ENCODE data around the gene ZMYND8.
A peak's percentile ranks its signal among the peaks of the same experiment; 100 is the strongest.
"Not testable (repeated sequence)": the region's sequence is repeated elsewhere in the genome, so short reads cannot be mapped to it uniquely, and the experiment has no call there.

Gene ZMYND8

GRCh38 chr20:47285189-47285588 lies 71.3 kb downstream of the ZMYND8 start:
- no peak for DNase-seq (ENCODE audit: low spot score)

GRCh38 chr20:47284373-47284772 lies 72.1 kb downstream of the ZMYND8 start:
- no peak for DNase-seq (ENCODE audit: low spot score)

GRCh38 chr20:47283411-47283810 lies 73.1 kb downstream of the ZMYND8 start:
- DNase-seq (ENCODE audit: low spot score), result no peak

- DNase-seq (ENCODE audit: low spot score), result no peak
Observed at GRCh38 chr20:47282864-47283263, 73.6 kb downstream of the ZMYND8 start.

- DNase-seq (ENCODE audit: low spot score), result no peak
Observed at GRCh38 chr20:47281376-47281775, 75.1 kb downstream of the ZMYND8 start.

GRCh38 chr20:47280668-47281067 lies 75.8 kb downstream of the ZMYND8 start:
- no peak for DNase-seq (ENCODE audit: low spot score)

- DNase-seq (ENCODE audit: low spot score), result no peak
Observed at GRCh38 chr20:47280228-47280627, 76.3 kb downstream of the ZMYND8 start.

GRCh38 chr20:47278907-47279348 lies 77.6 kb downstream of the ZMYND8 start:
- DNase-seq (ENCODE audit: low spot score), result no peak

- not testable (repeated sequence) for DNase-seq (ENCODE audit: low spot score)
Observed at GRCh38 chr20:47277535-47277872, 79.0 kb downstream of the ZMYND8 start.

- DNase-seq (ENCODE audit: low spot score), result no peak
Observed at GRCh38 chr20:47276851-47277534, 79.5 kb downstream of the ZMYND8 start.

GRCh38 chr20:47276251-47276650 lies 80.2 kb downstream of the ZMYND8 start:
- DNase-seq (ENCODE audit: low spot score), result no peak

GRCh38 chr20:47275548-47275947 lies 81.0 kb downstream of the ZMYND8 start:
- no peak for DNase-seq (ENCODE audit: low spot score)

- peak; percentile 86 for DNase-seq (ENCODE audit: low spot score)
Observed at GRCh38 chr20:47274401-47275108, 81.9 kb downstream of the ZMYND8 start.

GRCh38 chr20:47273591-47274235 lies 82.8 kb downstream of the ZMYND8 start:
- peak; percentile 25 for DNase-seq (ENCODE audit: low spot score)

- peak; percentile 81 for DNase-seq (ENCODE audit: low spot score)
Observed at GRCh38 chr20:47272893-47273590, 83.5 kb downstream of the ZMYND8 start.

- DNase-seq (ENCODE audit: low spot score), result no peak
Observed at GRCh38 chr20:47271046-47271615, 85.4 kb downstream of the ZMYND8 start.

- no peak for DNase-seq (ENCODE audit: low spot score)
Observed at GRCh38 chr20:47269309-47270165, 87.0 kb downstream of the ZMYND8 start.

- DNase-seq (ENCODE audit: low spot score), result no peak
Observed at GRCh38 chr20:47267621-47268020, 88.9 kb downstream of the ZMYND8 start.

GRCh38 chr20:47266847-47267515 lies 89.5 kb downstream of the ZMYND8 start:
- DNase-seq (ENCODE audit: low spot score), result no peak

- no peak for DNase-seq (ENCODE audit: low spot score)
Observed at GRCh38 chr20:47265984-47266383, 90.5 kb downstream of the ZMYND8 start.

GRCh38 chr20:47265214-47265613 lies 91.3 kb downstream of the ZMYND8 start:
- DNase-seq (ENCODE audit: low spot score), result no peak

Data from activated CD4-positive, alpha-beta T cell treated with anti-CD3 and anti-CD28 coated beads, Interleukin-2, Interleukin-4, amounts not matched to agents 100 ng/mL and 50 ng/mL, durations not matched to agents 16 hours and 8 hours (primary cell).